GM19351 (cell line): ENCODE results near the gene RIMS4.

Experiments used
- ATAC-seq: cut with Tn5 transposase; IDR thresholded peaks from one replicate; pipeline ENCODE4 v1.9.1; 2021; ENCODE audit warnings: mild to moderate bottlenecking, moderate library complexity; ENCODE audit not compliant: unreplicated experiment

Gene RIMS4

GRCh38 chr20:44796758-44797457, 13.4 kb downstream of the RIMS4 start:
- no peak for ATAC-seq

GRCh38 chr20:44796311-44796710, 14.0 kb downstream of the RIMS4 start:
- ATAC-seq: no peak

- no peak for ATAC-seq
Observed at GRCh38 chr20:44795836-44796235, 14.5 kb downstream of the RIMS4 start.

GRCh38 chr20:44792796-44793195, 17.6 kb downstream of the RIMS4 start:
- no peak for ATAC-seq

- ATAC-seq: no peak
Observed at GRCh38 chr20:44790638-44791393, 19.5 kb downstream of the RIMS4 start.

GRCh38 chr20:44788706-44789456, 21.5 kb downstream of the RIMS4 start:
- ATAC-seq: no peak

- no peak for ATAC-seq
Observed at GRCh38 chr20:44787299-44787698, 23.0 kb downstream of the RIMS4 start.

- no peak for ATAC-seq
Observed at GRCh38 chr20:44785768-44786167, 24.6 kb downstream of the RIMS4 start.

- no peak for ATAC-seq
Observed at GRCh38 chr20:44784688-44785087, 25.7 kb downstream of the RIMS4 start.

- ATAC-seq: no peak
Observed at GRCh38 chr20:44781791-44782190, 28.6 kb downstream of the RIMS4 start.

- no peak for ATAC-seq
Observed at GRCh38 chr20:44781118-44781517, 29.2 kb downstream of the RIMS4 start.

- no peak for ATAC-seq
Observed at GRCh38 chr20:44780226-44780625, 30.1 kb downstream of the RIMS4 start.

GRCh38 chr20:44776980-44777379, 33.4 kb downstream of the RIMS4 start:
- ATAC-seq: no peak

- ATAC-seq: no peak
Observed at GRCh38 chr20:44773070-44773829, 37.1 kb downstream of the RIMS4 start.

- no peak for ATAC-seq
Observed at GRCh38 chr20:44772636-44773035, 37.7 kb downstream of the RIMS4 start.

- no peak for ATAC-seq
Observed at GRCh38 chr20:44771172-44771535, 39.2 kb downstream of the RIMS4 start.

GRCh38 chr20:44770484-44771171, 39.7 kb downstream of the RIMS4 start:
- no peak for ATAC-seq

GRCh38 chr20:44769481-44769863, 40.9 kb downstream of the RIMS4 start:
- ATAC-seq: no peak

GRCh38 chr20:44768854-44769480, 41.4 kb downstream of the RIMS4 start:
- ATAC-seq: no peak

- ATAC-seq: no peak
Observed at GRCh38 chr20:44768256-44768655, 42.1 kb downstream of the RIMS4 start.
